ENCODE results near the gene JADE2.
"Not testable (repeated sequence)": the region's sequence is repeated elsewhere in the genome, so short reads cannot be mapped to it uniquely, and the experiment has no call there.

The JADE2 gene

DNA sequence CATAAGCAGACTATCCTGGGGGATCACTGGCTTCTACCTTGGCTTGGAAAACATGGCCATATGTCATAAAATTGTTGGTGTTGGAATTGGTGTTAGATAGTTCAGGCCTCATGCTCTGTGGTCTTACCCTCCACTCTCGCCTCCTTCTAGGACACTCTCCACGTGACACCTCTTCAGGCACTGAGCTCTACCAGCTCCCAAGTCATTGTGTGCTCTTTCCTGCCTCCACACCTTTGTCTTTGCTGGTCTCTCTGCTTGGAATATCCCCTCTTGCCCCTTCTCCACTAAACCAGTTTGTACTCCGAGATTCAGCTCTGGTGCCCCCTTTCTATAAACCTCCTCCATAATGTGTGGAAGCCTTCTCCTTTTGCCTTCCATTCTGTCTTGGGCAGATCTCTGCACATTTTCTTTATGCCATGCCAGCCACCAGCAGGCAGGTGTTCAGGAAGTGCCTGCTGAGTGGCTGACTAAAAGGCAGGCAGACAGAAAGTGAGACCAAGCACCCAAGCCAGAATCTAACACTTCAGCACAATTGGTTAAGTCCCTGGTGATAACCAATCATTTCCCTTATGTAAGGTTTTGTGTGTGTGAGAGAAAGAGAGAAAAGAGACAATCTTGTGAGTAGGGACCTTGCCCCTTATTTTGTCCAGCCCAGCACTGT lies 69.5 kb downstream of the JADE2 start:
- DNase-seq, result no peak

GRCh38 chr5:134595458-134595838 lies 70.0 kb downstream of the JADE2 start:
- no peak for DNase-seq

GRCh38 chr5:134599820-134600219 lies 74.3 kb downstream of the JADE2 start:
- DNase-seq, result not testable (repeated sequence)

DNA sequence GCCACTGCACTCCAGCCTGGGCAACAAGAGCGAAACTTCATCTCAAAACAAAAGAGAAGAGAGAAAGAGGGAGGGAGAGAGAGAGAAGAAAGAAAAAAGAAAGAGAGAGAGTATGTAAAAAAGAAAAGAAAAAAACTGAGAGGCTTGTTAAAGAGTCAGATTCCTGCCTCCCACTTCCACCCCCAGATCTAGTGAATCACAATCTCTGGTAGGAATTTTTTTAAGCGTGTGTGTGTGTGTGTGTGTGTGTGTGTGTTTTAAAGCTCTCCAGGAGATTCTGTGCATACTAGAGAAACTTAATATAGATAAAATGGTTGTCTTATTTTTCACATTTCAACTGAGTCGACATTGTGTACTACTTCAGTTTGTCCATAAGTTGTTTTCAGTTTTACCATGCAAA lies 75.1 kb downstream of the JADE2 start:
- no peak for DNase-seq

DNA sequence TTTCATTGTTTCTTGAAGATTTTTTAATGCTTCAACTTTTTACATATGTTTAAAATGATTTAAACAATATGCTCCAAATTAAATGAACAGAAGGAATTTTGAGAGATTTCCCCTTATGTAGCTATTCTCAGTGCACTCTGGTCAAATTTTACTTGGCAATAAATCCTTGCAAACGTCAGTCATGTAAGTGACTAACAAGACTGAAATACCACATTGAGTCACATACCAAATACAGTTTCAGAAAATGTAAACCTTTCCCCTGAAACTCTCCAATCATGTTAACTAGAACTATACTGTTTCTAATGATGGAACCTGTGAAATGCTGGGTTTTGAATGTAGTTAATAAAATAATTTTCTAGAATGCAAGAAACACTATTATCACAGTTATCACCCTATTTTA lies 77.6 kb downstream of the JADE2 start:
- DNase-seq, result no peak

- DNase-seq, result no peak
Observed at GRCh38 chr5:134604908-134605307, 79.4 kb downstream of the JADE2 start.

DNA sequence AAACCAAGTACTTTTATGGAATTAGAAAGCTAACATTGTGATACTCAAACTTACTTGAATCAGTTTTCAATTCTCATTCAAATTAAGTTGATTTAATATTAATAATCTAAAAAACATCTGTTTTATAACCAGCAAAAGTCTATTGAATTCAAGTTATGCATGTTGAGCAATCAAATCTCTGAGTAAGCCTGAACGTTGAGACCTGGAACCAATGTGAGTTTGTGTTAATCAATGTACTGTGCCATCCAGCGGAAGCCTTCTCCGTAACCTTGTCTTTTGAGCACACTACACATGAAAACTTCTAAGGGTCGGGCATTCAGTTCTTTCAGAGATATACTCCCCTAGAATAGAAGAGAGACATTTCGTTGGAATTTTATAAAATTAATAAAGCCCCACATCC lies 81.3 kb downstream of the JADE2 start:
- no peak for DNase-seq

DNA sequence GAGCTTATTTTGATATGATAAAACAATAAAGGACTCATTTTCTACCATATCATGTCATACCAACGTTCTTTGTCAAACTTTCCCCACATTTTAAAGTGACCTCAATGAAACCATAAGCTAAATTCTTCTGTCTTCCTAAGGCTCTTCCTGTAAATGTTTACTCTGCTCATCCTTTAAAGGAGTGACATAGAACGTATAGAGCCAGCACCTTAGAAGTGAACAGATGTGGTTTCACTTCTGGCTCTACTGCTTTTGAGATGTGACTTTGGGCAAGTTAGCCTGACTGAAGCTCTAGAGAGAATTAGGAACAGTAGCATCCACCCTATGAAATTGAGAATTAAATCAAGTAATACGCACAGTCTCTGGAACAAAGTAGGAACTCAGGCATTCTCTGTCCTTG lies 83.1 kb downstream of the JADE2 start:
- no peak for DNase-seq

DNA sequence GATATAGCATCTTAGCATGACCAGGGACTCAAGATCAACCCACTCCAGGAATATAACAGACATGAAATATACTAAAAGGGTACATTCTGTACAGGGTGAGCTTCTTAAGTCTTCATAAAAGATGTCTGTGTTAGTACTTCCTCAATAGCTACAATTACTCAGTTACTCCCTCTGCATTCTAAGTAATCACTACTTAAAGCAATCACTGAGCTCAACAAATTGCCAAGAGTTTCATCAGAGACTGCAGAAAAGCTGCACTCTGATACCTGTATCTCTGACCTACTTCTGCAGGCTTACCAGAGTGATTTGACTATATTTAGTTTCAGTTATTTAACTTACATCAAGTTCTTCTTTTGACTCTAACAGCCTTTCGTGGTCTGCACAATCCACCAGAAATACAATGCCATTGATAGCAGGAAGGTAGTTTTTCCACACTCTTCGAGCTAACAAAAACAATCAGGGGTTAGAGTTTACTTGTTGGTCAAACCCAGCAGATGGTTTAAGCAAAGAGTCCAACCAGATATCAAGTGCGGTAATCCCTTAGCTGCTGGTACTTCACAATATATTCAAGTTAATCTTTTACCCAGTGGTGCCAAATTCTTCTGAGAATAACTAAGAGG lies 83.9 kb downstream of the JADE2 start:
- DNase-seq, result no peak

GRCh38 chr5:134610725-134611124 lies 85.3 kb downstream of the JADE2 start:
- DNase-seq, result no peak

DNA sequence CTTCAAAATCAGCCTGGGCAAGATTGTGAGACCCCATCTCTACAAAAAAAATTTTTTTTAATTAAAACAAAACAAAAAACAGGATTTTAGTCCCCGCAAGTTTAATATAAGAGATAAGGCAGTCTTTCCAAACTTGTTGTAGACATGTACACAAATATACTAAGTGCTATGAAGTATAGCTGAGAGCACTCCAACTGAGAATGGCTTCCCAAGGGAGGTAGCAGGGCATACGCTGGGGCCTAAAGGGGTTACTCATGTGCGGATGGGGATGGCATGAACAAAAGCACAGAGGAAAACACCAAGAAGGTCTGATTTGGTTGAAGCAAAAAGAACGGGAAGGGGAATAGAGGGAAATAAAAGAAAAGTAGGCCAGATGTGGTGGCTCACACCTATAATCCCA lies 86.0 kb downstream of the JADE2 start:
- no peak for DNase-seq

- no peak for DNase-seq
Observed at GRCh38 chr5:134614450-134615085, 89.1 kb downstream of the JADE2 start.

DNA sequence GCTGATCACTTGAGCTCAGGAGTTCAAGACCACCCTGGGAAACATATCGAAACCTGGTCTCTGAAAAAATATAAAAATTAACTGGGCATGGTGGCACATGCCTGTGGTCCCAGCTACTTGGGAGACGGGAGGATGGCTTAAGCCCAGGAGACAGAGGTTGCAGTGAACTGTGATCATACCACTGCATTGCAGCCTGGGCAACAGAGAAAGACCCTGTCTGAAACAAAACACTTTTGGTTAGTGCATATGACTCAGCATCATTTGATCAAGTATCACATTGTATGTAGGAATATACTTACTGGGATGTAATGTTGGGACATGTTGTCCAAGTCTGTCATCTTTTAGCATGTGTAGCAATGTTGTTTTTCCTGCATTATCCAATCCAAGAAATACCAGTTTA lies 95.2 kb downstream of the JADE2 start:
- no peak for DNase-seq

- no peak for DNase-seq
Observed at GRCh38 chr5:134625559-134625958, 100.1 kb downstream of the JADE2 start.

DNA sequence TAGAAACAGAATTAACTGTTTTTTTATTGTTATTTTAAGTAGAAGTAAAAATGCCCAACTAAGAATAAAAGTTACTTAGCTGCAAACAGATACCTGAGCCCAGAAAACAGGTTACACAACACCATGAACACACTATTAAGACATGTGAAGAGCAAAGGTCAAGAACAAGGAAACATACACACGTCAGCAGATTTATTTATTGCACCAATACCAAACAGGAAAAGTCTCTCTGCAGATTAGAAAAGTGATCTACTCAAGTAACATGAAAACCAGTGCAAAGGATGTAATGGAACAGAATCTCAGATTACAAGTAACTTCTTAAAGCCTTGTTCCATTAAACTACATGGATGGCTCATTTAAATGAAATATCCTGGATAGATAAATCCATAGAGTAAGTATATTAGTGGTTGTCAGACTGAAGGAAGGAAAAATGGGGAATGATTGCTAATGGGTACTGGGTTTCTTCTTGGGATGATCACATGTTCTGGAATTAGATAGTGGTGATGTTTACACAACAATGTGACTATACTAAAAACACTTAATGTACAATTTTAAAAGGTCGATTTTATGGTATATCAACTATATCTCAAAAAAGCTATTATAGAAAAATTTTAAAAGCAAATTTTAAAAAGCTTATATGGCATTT lies 101.0 kb downstream of the JADE2 start:
- no peak for DNase-seq

Measured in SIG-M5 (cell line).